Karpas-422 (cell line): Measurements from ENCODE around the gene COL2A1. TPM values are rescaled to one million over a fixed set of nuclear protein-coding genes. Genes with fewer than 3 reads are reported as not detected.

ENCODE experiments used
- DNase-seq: peaks from one replicate; pipeline ENCODE4 v3.0.0-alpha.2; 2015
- H2AFZ ChIP-seq: fragments of 200-600 bp; sonication (generic); 2 replicates; pipeline ENCODE4 v1.6.1; 2014; ENCODE audit warnings: antibody characterized with exemption, low read length, mixed read lengths
- H3K27ac ChIP-seq: fragments of 200-600 bp; sonication (generic); 2 replicates; pipeline ENCODE4 v1.5.1; 2014; ENCODE audit warnings: mild to moderate bottlenecking, low read length, moderate library complexity
- H3K27me3 ChIP-seq: fragments of 200-600 bp; sonication (generic); 2 replicates; pipeline ENCODE4 v1.6.1; 2014; ENCODE audit warnings: low read length, mixed read lengths
- H3K36me3 ChIP-seq: fragments of 200-600 bp; sonication (generic); 2 replicates; pipeline ENCODE4 v1.6.1; 2014; ENCODE audit warnings: low read length, mixed read lengths; ENCODE audit not compliant: insufficient read depth
- H3K4me1 ChIP-seq: fragments of 200-600 bp; sonication (generic); 2 replicates; pipeline ENCODE4 v1.6.1; 2014; ENCODE audit warnings: mild to moderate bottlenecking, low read length, mixed read lengths
- H3K4me2 ChIP-seq: fragments of 200-600 bp; sonication (generic); 2 replicates; pipeline ENCODE4 v1.6.1; 2014; ENCODE audit warnings: low read length, low read depth, mild to moderate bottlenecking; ENCODE audit not compliant: poor library complexity, severe bottlenecking
- H3K4me3 ChIP-seq: fragments of 200-600 bp; sonication (generic); 2 replicates; pipeline ENCODE4 v1.5.1; 2014; ENCODE audit warnings: mild to moderate bottlenecking, antibody characterized with exemption, low read length, mixed read lengths
- H3K79me2 ChIP-seq: fragments of 200-600 bp; sonication (generic); 2 replicates; pipeline ENCODE4 v1.6.1; 2014; ENCODE audit warnings: mild to moderate bottlenecking, low read length, mixed read lengths
- H3K9ac ChIP-seq: fragments of 200-600 bp; sonication (generic); 2 replicates; pipeline ENCODE4 v1.6.0; 2014; ENCODE audit warnings: low read length
- H3K9me2 ChIP-seq: fragments of 200-600 bp; sonication (generic), shearing (Covaris generic); replicated peaks from 2 replicates; pipeline ENCODE4 v1.6.0; 2014; ENCODE audit warnings: mild to moderate bottlenecking, low read length, moderate library complexity; ENCODE audit not compliant: insufficient read depth
- H3K9me3 ChIP-seq: fragments of 300-700, 200-600 bp; sonication (generic); 2 replicates; pipeline ENCODE4 v1.6.1; 2014; ENCODE audit warnings: low read length, mixed read lengths
- H4K20me1 ChIP-seq: fragments of 200-600 bp; sonication (generic); 2 replicates; pipeline ENCODE4 v1.6.1; 2014; ENCODE audit warnings: mild to moderate bottlenecking, antibody characterized with exemption, low read length, low read depth; ENCODE audit not compliant: insufficient read depth
- total RNA-seq: library from RNA; depleted of rRNA; stranded (reverse); fragments of >200 nt; shearing (Covaris generic); gene quantifications from 2 replicates; pipeline ENCODE4 v1.2.3, GENCODE V29; 2014; ENCODE audit warnings: low replicate concordance

COL2A1 gene
- total RNA-seq, 1 experiment from 2014 or later: not detected

- H3K4me1 ChIP-seq: peaks cover under 1% of the 10 kb centered on the region; the same call in 1 of the 2 replicates
Measured at GRCh38 chr12:47977772-47978597, 26.3 kb downstream of the COL2A1 start.

DNA sequence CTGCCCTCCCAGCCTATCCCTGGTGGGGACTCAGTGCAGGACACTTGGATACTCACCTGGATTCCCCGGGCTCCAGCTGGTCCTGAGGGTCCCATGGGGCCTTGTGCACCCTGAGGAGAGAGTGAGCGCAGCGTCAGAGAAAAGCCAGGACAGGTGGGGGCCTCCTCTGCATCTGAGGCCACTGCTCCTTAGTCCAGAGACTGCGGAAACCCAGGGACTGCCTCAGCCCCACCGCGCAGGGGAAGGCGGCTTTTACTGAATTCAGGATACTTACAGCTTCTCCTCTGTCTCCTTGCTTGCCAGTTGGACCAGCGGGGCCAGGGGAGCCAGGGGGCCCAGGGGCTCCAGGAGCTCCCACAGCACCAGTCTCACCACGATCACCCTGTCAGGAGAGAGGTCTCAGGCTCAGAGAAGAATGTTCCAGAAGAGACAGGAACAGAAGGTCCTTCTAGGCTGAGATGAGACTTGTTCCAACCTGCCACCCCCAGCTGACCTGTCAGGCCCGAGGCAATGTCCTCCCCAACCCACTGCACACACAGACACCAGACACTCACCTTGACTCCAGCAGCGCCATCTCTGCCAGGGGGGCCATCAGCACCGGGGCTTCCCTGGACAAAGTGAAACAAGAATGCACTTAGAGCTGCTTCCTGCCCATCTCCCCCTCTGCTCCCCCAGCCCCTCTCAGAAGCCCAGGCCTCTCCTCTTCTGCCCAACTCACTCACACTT lies 27.1 kb downstream of the COL2A1 start:
- H3K4me1 ChIP-seq: no peaks in the 10 kb centered on the region
- DNase-seq: no peak
- H4K20me1 ChIP-seq: no peaks in the 10 kb centered on the region
- H3K4me2 ChIP-seq: no peak overlapping the region
- H3K36me3 ChIP-seq: no peaks in the 10 kb centered on the region
- no peak overlapping the region for H2AFZ ChIP-seq
- no peaks in the 10 kb centered on the region for H3K9me2 ChIP-seq
- no peak overlapping the region for H3K27ac ChIP-seq
- no peak overlapping the region for H3K9ac ChIP-seq
- no peak overlapping the region for H3K4me3 ChIP-seq
- H3K27me3 ChIP-seq: no peaks in the 10 kb centered on the region
- no peaks in the 10 kb centered on the region for H3K9me3 ChIP-seq
- no peaks in the 10 kb centered on the region for H3K79me2 ChIP-seq

More at GRCh38 chr12:47977772-47978597, 26.3 kb downstream of the COL2A1 start:
- Histone ChIP-seq H3K79me2 (no peaks in the 10 kb centered on the region), H3K9me2 (no peaks in the 10 kb centered on the region), H4K20me1 (no peaks in the 10 kb centered on the region), H3K36me3 (no peaks in the 10 kb centered on the region), H3K9ac (no peak overlapping the region), H2AFZ (no peak overlapping the region), H3K27me3 (no peaks in the 10 kb centered on the region), H3K27ac (no peak overlapping the region), H3K4me2 (no peak overlapping the region), H3K9me3 (no peaks in the 10 kb centered on the region), H3K4me3 (no peak overlapping the region)
- no peak for DNase-seq

GRCh38 chr12:47975816-47976215 lies 28.5 kb downstream of the COL2A1 start:
- no peaks in the 10 kb centered on the region for H3K36me3 ChIP-seq
- no peak overlapping the region for H3K9ac ChIP-seq
- H3K27me3 ChIP-seq: no peaks in the 10 kb centered on the region
- no peak overlapping the region for H3K4me2 ChIP-seq
- no peaks in the 10 kb centered on the region for H3K4me1 ChIP-seq
- H4K20me1 ChIP-seq: no peaks in the 10 kb centered on the region
- H2AFZ ChIP-seq: no peak overlapping the region
- no peaks in the 10 kb centered on the region for H3K9me3 ChIP-seq
- no peaks in the 10 kb centered on the region for H3K79me2 ChIP-seq
- H3K4me3 ChIP-seq: no peak overlapping the region
- no peak overlapping the region for H3K27ac ChIP-seq
- no peaks in the 10 kb centered on the region for H3K9me2 ChIP-seq
- no peak for DNase-seq

- Histone ChIP-seq H3K9me3 (no peaks in the 10 kb centered on the region), H3K36me3 (no peaks in the 10 kb centered on the region), H4K20me1 (no peaks in the 10 kb centered on the region), H3K9ac (no peak overlapping the region), H3K4me2 (no peak overlapping the region), H3K4me1 (no peaks in the 10 kb centered on the region), H3K27me3 (no peaks in the 10 kb centered on the region), H3K4me3 (no peak overlapping the region), H3K27ac (no peak overlapping the region), H2AFZ (no peak overlapping the region), H3K79me2 (no peaks in the 10 kb centered on the region), H3K9me2 (no peaks in the 10 kb centered on the region)
- no peak for DNase-seq
Measured at GRCh38 chr12:47975036-47975620, 29.1 kb downstream of the COL2A1 start.

GRCh38 chr12:47973870-47974269 lies 30.4 kb downstream of the COL2A1 start:
- H3K4me2 ChIP-seq: no peak overlapping the region
- H4K20me1 ChIP-seq: no peaks in the 10 kb centered on the region
- H3K27me3 ChIP-seq: no peaks in the 10 kb centered on the region
- H3K27ac ChIP-seq: no peak overlapping the region
- DNase-seq: no peak
- no peak overlapping the region for H3K4me3 ChIP-seq
- H3K79me2 ChIP-seq: no peaks in the 10 kb centered on the region
- H2AFZ ChIP-seq: no peak overlapping the region
- no peaks in the 10 kb centered on the region for H3K9me3 ChIP-seq
- H3K9me2 ChIP-seq: no peaks in the 10 kb centered on the region
- H3K9ac ChIP-seq: no peak overlapping the region
- H3K4me1 ChIP-seq: no peaks in the 10 kb centered on the region
- H3K36me3 ChIP-seq: no peaks in the 10 kb centered on the region

DNA sequence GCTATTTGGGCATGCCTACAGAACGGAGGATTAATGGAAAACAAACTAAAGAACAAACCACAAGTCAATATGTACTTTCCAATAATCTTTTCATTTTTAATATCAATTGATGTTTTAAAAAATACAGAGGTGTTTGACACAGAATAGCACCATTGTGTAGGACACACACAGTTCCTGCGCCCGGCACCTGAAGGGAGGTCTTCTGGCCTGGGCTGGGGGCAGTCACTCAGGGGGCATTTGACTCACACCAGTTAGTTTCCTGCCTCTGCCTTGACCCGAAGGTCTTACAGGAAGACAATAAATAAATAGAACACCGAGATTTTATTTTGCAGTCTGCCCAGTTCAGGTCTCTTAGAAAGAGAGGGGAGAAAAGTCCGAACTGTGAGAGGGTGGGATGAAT lies 31.4 kb downstream of the COL2A1 start:
- Histone ChIP-seq H3K9me3 (no peaks in the 10 kb centered on the region), H4K20me1 (no peaks in the 10 kb centered on the region), H3K27me3 (no peaks in the 10 kb centered on the region), H3K9ac (no peak overlapping the region), H3K79me2 (no peaks in the 10 kb centered on the region), H2AFZ (no peak overlapping the region), H3K4me1 (no peaks in the 10 kb centered on the region), H3K4me2 (no peak overlapping the region), H3K27ac (no peak overlapping the region), H3K9me2 (no peaks in the 10 kb centered on the region), H3K36me3 (no peaks in the 10 kb centered on the region), H3K4me3 (no peak overlapping the region)
- DNase-seq: no peak

- H3K27me3 ChIP-seq: no peaks in the 10 kb centered on the region
- H3K9me2 ChIP-seq: no peaks in the 10 kb centered on the region
- H3K4me2 ChIP-seq: no peak overlapping the region
- H3K4me3 ChIP-seq: no peak overlapping the region
- peaks cover 4% of the 10 kb centered on the region; the same call in 1 of the 2 replicates for H3K36me3 ChIP-seq
- peaks cover 5% of the 10 kb centered on the region; the same call in 1 of the 2 replicates for H3K4me1 ChIP-seq
- no peaks in the 10 kb centered on the region for H4K20me1 ChIP-seq
- no peak overlapping the region for H3K27ac ChIP-seq
- no peak overlapping the region for H3K9ac ChIP-seq
- H3K79me2 ChIP-seq: no peaks in the 10 kb centered on the region
- DNase-seq: no peak
- no peaks in the 10 kb centered on the region for H3K9me3 ChIP-seq
- no peak overlapping the region for H2AFZ ChIP-seq
Measured at GRCh38 chr12:47970843-47971242, 33.4 kb downstream of the COL2A1 start.

DNA sequence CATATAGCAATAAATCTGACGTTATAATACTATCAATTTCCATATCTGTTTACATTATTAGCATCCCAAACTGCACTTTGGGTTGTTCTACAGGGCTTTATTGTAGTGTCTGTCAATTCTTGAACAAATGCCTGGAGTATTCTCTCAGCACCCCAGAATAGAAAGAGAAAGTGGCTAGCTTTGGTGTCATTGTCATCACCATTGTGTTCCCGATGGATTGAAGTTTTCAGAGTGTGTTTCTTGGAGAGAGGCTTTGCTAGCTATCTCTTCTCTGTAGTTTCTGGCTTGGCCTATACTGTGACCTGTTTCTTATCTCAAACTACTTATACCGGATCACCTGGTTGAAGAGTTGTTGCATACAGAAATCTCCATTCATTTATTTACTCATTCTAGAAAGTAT lies 34.4 kb downstream of the COL2A1 start:
- H2AFZ ChIP-seq: no peak overlapping the region
- H3K27me3 ChIP-seq: no peaks in the 10 kb centered on the region
- H3K79me2 ChIP-seq: no peaks in the 10 kb centered on the region
- H3K4me3 ChIP-seq: no peak overlapping the region
- no peak overlapping the region for H3K4me2 ChIP-seq
- peaks cover 15% of the 10 kb centered on the region for H3K4me1 ChIP-seq
- no peaks in the 10 kb centered on the region for H3K9me3 ChIP-seq
- H3K36me3 ChIP-seq: peaks cover 7% of the 10 kb centered on the region; the same call in 1 of the 2 replicates
- no peak overlapping the region for H3K27ac ChIP-seq
- no peaks in the 10 kb centered on the region for H4K20me1 ChIP-seq
- no peak for DNase-seq
- no peak overlapping the region for H3K9ac ChIP-seq
- H3K9me2 ChIP-seq: no peaks in the 10 kb centered on the region
